Prostate gland (tissue), 2 donors: ENCODE data around the gene ZNF45.
A peak's percentile ranks its signal among the peaks of the same experiment; 100 is the strongest.

Experiments used
- CTCF ChIP-seq, 4 experiments: fragments of 200-600 bp in 2 of 4; fragments of 450-650 bp in 2 of 4; sonication (generic) in 2 of 4; IDR thresholded peaks; 1 replicate in 3 of 4; 2 replicates in 1 of 4; pipeline ENCODE4 v1.5.1; 2016 to 2019; ENCODE audit warnings: antibody characterized with exemption in 4 of 4, mild to moderate bottlenecking in 2 of 4, moderate library complexity in 2 of 4
- POLR2A ChIP-seq: fragments of 450-650 bp; IDR thresholded peaks from one replicate; pipeline ENCODE4 v1.6.1; 2016; ENCODE audit warnings: antibody characterized with exemption, mild to moderate bottlenecking
- POLR2AphosphoS5 ChIP-seq: sonication (generic); formaldehyde crosslinking; IDR thresholded peaks from one replicate; pipeline ENCODE4 v1.6.1; 2017; ENCODE audit warnings: antibody characterized with exemption

- TF ChIP-seq CTCF (IDR thresholded peaks at IDR 0.05) (peak in 3 of 4 experiments; percentile 46 to 63 (median 49)), POLR2AphosphoS5 (peak; percentile 98), POLR2A (no peak)
Observed at GRCh38 chr19:43950834-43951645, 16.0 kb upstream of the ZNF45 start, which contains the start of gene ZNF221.
